GM19043 (cell line): ENCODE data around the gene SUPT6H.
"Not testable (repeated sequence)": the region's sequence is repeated elsewhere in the genome, so short reads cannot be mapped to it uniquely, and the experiment has no call there.

Source experiments
- ATAC-seq: cut with Tn5 transposase; IDR thresholded peaks from one replicate; pipeline ENCODE4 v1.9.1; 2021; ENCODE audit warnings: low read depth; ENCODE audit not compliant: unreplicated experiment

Gene SUPT6H

DNA sequence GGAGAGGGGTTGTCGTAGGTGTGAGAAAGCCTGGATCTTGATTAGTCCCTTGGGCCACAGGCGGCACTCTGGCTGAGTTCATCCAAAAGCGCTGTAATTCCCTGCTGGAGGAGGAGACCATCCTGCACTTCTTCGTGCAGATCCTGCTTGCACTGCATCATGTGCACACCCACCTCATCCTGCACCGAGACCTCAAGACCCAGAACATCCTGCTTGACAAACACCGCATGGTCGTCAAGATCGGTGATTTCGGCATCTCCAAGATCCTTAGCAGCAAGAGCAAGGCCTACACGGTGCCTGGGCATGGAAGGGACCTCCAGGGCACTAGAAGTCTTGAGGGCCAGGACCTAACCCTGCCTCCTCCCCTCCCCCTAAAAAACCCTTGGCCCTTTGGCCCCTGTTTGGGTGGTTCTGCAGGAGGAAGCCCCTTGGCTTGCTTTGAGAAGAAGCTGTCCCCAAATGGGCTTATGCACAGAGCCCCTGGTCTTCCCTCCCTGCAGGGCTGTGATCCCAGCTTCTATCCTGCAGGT is 72.8 kb downstream of the SUPT6H start:
- no peak for ATAC-seq

DNA sequence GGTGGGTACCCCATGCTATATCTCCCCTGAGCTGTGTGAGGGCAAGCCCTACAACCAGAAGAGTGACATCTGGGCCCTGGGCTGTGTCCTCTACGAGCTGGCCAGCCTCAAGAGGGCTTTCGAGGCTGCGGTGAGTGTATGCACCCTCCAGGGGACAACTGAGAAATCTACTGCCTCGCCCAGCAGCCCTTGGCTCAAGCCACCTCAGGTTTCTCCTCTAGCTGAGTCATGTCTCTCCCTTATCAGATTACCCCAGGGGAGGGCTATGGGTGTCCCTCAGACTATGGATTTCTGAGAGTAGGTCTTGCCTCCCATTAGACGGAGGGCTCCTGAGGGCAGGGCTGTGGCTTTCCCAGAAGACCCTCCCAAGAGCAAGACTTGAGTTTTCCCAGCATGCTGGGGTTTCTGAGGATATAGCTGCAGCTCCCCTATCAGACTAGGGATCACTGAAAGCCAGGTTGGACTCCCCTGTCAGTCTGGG is 73.3 kb downstream of the SUPT6H start:
- ATAC-seq = no peak

DNA sequence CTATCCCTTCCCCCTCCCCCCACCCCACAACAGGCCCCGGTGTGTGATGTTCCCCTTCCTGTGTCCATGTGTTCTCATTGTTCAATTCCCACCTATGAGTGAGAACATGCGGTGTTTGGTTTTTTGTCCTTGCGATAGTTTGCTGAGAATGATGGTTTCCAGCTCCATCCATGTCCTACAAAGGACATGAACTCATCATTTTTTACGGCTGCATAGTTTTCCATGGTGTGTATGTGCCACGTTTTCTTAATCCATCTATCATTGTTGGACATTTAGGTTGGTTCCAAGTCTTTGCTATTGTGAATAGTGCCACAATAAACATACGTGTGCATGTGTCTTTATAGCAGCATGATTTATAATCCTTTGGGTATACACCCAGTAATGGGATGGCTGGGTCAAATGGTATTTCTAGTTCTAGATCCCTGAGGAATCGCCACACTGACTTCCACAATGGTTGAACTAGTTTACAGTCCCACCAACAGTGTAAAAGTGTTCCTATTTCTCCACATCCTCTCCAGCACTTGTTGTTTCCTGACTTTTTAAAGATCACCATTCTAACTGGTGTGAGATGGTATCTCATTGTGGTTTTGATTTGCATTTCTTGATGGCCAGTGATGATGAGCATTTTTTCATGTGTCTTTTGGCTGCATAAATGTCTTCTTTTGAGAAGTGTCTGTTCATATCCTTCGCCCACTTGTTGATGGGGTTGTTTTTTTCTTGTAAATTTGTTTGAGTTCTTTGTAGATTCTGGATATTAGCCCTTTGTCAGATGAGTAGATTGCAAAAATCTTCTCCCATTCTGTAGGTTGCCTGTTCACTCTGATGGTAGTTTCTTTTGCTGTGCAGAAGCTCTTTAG is 74.1 kb downstream of the SUPT6H start:
- not testable (repeated sequence) for ATAC-seq

DNA sequence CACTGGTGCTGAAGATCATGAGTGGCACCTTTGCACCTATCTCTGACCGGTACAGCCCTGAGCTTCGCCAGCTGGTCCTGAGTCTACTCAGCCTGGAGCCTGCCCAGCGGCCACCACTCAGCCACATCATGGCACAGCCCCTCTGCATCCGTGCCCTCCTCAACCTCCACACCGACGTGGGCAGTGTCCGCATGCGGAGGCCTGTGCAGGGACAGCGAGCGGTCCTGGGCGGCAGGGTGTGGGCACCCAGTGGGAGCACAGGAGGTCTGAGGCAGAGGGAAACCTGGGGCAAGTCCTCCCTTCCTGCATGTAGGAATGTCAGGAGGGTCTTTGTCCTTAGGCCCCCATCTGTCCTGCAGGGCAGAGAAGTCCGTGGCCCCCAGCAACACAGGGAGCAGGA is 75.3 kb downstream of the SUPT6H start:
- ATAC-seq = no peak

DNA sequence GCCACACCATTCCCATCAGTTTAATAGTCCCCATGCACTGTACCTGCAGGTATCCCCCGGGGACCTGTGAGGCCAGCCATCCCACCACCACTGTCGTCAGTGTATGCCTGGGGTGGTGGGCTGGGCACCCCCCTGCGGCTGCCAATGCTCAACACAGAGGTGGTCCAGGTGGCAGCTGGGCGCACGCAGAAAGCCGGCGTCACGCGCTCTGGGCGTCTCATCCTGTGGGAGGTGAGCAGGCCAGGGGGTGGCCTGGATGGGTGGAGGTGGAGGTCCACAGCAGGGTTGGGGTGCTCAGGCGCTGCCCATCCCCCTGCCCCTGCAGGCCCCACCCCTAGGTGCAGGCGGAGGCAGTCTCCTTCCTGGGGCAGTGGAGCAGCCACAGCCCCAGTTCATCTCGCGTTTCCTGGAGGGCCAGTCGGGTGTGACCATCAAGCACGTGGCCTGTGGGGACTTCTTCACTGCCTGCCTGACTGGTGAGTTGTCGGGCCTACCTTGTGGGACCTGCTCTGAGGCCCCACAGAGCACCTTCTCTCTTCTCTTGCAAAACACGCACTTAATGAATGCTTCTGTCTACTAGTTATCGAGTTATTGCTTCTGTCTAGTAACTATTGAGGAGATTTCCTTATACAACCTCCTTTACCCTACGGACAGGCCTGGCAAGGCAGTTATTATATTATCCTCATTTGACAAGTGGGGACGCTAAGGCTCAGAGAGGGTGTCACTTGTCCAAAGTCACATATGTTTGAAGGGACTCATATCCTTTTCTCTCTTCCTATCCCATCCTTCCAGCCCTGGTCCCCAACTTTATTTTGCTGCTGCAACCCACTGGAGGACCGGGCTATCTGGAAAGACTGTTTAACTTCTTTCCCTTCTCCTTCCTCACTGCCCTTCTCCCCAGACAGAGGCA is 76.0 kb downstream of the SUPT6H start:
- peak; percentile 64 for ATAC-seq

DNA sequence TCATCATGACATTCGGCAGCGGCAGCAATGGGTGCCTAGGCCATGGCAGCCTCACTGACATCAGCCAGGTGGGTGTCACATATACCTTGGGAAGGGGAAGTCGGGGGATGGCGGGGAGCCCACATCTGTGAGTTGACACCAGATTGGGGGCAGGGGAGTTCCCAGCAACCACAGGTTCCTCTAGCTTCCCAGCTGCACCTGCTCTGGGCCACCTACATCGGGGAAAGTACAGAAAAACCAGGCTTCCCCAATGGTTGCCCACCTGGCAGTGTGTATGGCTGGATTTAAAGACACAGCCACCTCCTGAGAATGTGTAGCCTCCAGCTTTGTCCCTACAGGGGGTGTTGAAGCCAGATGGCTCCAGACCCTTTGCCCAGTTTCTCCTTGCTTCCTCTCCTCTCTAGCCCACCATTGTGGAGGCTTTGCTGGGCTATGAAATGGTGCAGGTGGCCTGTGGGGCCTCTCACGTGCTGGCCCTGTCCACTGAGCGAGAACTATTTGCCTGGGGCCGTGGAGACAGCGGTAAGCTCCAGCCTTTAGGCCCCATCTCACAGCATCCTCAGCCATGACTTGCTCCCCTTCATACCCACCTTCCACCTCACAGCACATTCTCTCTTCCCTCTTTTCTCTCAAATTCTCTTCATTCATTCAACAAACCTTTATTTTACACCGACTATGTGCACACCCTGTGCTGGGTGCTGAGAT is 76.8 kb downstream of the SUPT6H start:
- ATAC-seq = no peak

DNA sequence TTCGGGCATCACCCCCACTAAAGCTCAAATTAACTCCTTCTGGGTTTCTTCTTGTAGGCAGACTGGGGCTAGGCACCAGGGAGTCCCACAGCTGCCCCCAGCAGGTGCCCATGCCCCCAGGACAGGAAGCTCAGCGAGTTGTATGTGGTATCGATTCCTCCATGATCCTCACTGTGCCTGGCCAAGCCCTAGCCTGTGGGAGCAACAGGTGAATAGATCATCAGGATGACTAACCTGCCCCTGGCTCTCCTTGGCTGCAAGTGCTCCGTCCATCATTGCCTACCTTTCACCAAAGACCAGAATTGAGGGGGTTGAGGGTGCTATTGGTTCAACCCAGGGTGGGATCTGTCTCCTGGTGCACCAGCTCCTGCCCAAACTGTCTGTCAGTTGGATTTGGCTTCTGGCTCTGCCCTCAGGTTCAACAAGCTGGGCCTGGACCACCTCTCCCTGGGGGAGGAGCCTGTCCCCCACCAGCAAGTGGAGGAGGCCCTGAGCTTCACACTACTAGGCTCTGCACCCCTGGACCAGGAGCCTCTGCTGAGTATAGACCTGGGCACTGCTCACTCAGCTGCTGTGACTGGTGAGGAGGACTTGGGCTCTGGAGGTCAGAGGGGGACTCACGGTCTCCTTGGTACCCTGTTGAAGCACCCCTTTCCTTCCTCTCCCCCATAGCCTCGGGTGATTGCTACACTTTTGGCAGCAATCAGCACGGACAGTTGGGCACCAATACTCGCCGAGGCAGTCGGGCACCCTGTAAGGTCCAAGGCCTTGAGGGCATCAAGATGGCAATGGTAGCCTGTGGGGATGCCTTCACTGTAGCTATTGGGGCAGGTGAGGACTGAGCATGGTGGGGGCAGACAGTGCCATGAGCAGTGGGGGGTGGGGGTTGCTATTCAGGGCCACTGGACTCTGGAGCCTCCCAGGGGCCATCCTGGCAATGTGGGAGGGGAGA is 78.7 kb downstream of the SUPT6H start:
- ATAC-seq = no peak

DNA sequence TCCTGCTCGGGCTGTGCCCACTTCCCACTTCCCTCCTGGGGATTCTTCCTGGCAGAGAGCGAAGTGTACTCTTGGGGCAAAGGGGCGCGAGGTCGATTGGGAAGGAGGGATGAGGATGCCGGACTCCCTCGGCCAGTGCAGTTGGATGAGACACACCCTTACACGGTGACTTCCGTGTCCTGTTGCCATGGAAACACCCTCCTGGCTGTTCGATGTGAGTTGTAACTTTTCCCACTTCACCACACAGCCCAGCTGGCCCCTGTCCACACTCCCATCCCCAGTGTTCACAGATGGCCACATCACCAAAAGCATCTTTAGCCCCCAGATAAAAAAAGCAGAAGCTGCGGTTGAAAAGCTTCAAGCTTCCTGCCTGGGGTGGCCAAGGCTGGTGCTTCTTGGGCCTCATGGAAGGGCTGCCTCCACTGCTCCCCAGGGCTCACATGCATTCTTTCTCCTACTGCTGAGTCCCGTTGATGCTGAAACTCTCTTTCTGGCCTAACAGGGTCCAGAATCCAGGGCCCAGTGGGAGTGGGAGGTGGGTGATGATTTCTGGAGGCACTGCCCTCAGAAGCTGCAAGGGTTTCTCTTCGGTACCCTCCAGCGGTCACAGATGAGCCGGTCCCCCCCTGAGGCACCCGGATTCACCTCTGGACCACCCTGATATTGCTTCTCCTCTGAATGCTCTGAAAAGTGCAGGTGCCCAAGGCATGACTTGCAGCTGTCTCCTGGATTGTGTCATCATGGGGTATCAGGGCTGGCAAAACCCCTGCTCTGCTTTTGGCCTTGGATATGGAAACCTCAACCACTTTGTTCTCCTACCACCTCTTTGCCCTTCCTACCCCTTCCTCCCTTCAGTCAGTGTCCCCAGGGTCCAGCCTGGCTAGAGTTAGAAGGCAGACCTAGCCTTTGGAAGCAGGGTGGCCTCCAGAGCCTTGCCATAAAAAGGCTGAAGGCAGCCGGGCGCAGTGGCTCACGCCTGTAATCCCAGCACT is 79.6 kb downstream of the SUPT6H start:
- ATAC-seq = no peak

DNA sequence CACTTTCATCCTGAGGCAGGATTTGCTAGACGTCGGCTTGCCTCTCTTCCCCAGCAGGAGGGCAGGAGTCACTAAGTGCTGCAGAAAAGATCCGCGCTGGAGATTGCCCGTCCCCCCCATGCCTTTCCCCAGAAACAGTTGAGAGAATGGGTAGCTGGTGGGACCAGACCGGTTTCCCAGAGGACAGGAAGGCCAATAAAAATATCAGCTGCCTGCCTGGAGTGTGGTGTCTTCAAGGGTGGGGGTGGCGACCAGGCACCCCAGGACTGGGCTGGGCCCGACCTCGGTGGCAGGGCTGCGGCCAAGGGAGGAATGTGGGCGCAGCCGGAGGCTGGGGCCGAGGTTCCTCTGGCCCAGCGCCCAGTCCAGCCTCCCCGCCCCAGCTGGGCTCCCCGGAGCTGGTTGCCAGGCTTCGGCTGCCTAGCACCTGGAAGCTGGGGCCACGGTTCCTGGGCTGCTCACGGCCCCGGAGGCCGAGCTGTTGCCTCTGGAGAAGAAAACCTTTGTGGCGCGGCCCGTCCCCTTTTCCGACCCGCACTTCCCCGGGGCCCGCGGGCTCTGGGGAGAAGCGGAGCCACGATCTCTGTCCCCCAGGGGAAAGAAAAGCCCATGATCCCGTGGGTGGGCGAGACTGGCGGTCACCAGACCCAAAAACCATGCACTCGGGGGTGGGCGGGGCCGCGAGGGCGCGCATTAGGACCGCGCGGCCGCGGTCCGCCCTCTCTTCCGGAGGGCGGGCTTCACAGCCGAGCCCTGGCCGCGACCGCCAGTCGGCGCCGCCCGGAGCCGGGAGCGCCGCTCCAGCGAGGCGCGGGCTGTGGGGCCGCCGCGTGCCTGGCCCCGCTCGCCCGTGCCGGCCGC is 81.5 kb downstream of the SUPT6H start, which contains the start of gene TRAF4:
Gene TRAF4 (plus strand): TSS at position 769 of the 861 bp plus-strand sequence. CDS start 102 bp downstream, outside the sequence.
- ATAC-seq = peak; percentile 45

DNA sequence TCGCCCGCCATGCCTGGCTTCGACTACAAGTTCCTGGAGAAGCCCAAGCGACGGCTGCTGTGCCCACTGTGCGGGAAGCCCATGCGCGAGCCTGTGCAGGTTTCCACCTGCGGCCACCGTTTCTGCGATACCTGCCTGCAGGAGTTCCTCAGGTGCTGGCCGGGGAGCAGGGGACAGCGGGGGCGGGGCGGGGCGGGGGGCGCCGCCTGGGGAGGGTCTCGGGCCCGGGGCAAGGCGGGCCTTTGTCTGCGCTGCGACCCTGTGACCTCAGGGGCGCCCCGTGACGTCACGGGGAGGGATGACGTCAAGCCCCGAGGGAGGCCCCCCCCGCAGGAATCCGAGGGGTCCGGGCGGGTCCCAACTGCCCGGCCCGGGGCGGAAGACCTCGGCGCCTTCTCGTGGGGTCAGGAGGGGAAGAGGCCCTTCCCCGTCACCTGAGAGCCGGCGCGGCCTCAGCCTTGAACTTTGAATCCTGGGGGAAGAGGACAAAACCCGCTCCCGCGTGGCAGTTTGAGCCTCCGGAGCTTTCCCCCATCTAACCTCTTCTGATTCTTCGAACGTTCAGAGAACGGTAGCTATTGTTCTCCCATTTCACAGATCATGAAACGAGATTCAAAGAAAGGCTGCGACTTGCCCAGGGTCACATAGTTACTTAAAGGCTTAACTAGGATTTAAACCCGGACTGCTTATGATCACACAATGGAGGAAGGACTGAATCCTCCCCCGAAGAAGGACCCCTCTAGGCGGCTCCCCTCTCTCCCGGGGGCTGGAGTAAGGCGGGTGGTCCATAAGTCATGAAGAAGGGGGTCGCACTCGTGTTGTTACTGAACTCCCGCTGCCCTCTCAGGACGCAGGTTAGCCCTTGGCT is 82.3 kb downstream of the SUPT6H start:
- ATAC-seq = no peak

DNA sequence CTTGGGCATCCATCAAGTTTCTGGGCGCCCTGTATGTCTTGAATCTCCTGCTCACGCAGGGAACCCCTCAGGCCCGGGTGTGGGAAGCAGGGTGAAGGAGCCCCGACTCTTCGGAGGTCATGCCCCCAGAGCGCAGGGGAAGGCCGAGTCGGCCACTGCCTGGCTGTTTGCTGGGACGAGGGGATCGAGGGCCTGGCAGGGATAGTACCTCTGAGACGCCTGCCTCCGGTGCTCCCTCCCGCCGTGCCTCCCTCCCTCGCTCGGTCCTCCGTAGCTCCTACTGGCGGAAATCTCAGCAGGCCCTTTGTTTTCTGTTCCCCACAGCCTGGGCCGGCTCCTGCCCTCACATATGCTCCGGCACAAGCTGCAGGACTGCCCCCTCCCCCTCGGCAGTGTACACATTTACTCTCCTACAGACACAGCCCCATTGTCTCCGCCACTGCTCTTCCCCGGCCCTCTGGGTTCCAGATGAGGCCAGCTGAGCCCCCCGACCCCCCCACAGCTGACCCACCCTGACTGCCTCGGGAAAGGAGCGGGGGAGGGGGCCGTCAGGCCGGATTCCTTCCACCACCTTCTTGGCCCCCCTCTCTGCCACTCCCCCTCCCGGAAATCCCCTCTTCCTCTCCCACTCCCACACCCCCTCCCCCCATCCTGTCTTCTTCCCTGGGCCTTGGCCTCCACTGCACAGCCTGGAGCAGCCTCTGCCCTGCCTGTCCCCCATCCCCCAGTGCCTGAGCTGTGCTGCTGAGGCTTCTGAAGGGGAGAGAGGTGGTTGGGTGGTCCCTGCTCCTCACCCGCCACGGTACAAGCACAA is 83.2 kb downstream of the SUPT6H start:
- ATAC-seq = no peak

DNA sequence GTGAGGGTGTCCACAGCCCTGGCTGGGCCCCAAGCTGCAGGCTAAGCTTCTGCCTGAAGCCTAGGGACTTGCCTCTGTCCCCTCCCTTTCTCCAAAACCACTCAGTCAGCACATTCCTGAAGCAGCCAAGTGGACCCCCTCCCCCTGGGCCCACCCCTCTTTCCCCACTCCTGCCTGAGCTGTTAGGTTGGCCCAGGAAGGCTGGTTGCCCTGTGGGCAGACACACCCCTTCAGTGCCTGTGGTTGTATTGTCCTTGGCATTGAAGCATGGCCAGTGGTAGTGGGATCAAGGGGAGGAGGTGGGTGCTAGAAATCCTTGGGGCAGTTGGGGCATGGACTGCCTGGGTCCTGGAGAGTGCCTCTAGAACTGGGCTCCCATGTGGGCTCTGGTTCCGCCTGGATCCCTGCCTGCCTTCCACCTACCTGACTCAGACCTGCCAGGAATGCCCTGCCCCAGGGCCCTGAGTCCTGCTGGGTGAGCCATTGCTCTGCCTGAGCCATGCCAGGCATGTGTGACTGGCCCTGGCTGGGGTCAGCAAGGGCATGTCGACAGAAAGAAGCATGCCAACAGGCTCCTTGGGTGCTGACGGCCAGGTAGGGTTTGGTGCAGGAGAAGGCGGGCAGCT is 83.9 kb downstream of the SUPT6H start:
- ATAC-seq = no peak

DNA sequence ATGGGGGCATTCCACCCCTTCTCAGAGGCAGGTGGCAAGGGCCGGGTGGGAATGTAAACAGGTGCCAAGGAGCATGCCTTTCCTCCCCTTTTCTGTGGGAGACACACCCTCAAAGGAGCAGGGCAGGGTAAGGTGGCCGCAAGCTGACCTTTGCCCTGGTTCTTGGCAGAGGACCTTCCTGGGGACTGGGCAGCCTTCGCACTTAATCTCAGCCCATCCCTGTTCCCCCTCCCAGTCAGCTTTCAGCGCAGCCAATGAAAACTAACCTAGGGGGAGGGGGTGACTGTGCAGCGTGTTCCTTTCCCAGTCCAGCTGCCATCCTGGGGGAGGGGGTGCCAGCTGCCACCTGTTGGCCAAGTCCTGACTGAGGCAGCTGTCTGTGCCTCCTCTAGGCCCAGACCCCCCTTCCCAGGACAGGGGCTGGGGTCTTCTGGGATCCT is 84.6 kb downstream of the SUPT6H start:
- no peak for ATAC-seq

DNA sequence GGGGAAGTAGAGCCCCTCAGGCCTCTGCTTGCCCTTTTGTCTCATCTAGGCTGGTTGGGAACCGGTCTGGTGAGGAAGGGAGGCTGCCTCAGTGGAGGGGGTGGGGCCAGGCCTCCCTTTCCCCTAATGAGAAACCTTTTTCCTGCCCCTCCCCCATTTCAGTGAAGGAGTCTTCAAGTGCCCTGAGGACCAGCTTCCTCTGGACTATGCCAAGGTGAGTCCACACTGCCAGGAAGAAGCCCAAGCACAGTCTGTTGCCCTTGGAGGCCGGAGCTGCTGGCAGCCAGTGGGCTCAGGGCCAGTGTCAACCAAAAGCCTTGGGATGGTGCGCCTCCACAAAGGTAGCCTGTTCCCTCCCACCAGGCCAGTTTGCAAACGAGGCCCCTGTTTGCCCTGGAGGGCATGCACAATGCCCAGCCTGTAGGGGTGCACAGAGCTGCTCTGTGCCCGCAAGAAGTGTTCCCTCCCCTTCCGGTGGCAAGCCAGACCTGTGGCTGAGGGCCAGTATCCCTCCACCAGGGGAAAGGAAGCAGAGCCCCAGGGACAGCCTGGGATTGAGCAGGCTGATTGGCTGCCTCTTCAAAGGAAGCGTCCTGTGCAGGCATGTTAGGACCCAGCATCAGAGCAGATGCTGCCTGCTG is 85.2 kb downstream of the SUPT6H start:
- ATAC-seq = no peak
